Measurements from ENCODE around the gene FOXD1.

- TF ChIP-seq FOXM1 (IDR thresholded peaks at IDR 0.05; ENCODE audit: borderline replicate concordance), result no peak
- no peak for TF ChIP-seq ZNF384 (IDR thresholded peaks at IDR 0.05)
These were observed 47.3 kb upstream of the FOXD1 start for GRCh38 chr5:73495772-73496335.

All from HEK293T (cell line).